T47D (cell line): ENCODE results near the gene CATSPERZ.
"Not testable (repeated sequence)": the region's sequence is repeated elsewhere in the genome, so short reads cannot be mapped to it uniquely, and the experiment has no call there.

Source experiments
- DNase-seq, 2 experiments: peaks; one replicate each; pipeline versions ENCODE4 v3.0.0 to v3.0.0-alpha.2; 2011 to 2012; ENCODE audit warnings: low read depth in 1 of 2, low spot score in 1 of 2
- JUND ChIP-seq: IDR thresholded peaks from 2 replicates; pipeline ENCODE4 v1.6.1; 2012; ENCODE audit warnings: low read depth
- in situ Hi-C: cut with HindIII; loops from 2 replicates; pipeline ENCODE4 v1.10.0; 2016; ENCODE audit warnings: low sequenced_read_pairs, low pct_unique_long_range_greater_than_20kb

CATSPERZ gene

DNA sequence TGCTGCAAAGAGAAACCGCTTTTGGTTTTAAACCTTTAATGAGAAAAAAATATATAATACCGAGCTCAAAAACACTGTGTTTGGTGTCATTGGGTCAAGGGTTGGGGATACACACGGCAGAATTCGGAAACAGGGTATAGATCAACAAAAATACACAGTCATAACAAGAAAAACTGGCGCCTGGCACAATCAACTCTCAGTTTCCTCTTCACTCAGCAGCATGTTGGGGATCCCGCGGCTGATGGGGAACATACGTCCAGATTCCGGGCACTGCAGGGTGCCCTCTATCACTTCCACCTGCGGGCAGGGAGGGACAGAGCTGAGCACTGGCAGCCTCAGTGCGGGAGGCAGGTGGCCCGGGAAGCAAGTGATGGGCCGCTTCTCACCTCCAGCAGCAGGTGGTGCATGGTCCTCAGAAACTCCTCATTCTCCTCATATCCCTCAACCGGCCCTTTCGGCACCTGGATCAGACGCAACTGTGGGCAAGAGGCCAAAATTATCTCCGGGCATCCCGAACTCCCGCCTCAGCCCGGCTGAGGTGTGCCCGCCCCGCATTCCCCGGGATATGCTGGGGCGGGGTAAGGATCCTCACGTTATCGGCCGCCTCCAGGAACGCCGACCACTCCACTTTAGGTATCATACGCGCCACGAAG lies 16.6 kb downstream of the CATSPERZ start:
- TF ChIP-seq JUND = no peak
- in situ Hi-C loops = no loop called here
- peak in 1 of 2 experiments; percentile 82 for DNase-seq

DNA sequence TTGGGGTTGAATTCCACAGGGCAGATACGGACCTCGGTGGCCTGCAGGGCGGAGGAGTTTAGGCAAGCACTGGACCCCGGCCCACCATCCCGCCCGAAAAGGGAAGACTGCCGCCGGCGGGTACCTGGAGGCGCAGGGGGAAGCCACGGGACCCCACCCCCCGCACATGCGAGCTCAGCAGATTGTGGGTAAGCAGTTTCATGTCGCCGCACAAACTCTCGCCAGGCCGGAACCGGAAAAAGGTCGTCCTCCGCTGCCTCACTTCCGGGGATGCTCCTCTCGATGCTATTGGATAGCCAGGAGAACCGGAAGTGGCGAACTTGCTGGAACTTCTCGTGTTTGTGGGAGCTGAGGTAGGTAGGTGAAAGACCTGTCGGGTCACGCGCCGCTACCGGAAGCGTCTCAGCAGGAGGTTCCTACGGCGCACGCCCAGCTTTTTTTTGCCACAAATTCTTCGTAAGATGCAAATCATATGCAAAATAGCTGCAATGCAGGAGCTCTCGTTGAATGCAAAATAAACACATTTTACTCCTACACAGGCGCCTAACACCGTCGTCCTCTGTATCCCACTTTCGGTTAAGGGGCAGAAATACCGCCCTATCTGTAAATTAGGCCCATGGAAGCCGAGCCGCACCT lies 17.3 kb downstream of the CATSPERZ start, which contains the start of gene TRMT112:
Gene TRMT112 (minus strand): TSS at position 235 of the 636 bp plus-strand sequence. CDS start 33 bp downstream, at position 202.
- TF ChIP-seq JUND = no peak
- in situ Hi-C loops = no loop called here
- DNase-seq = peak; percentile 94 to 100

- peak; percentile 96 to 99 for DNase-seq
- TF ChIP-seq JUND = no peak
- in situ Hi-C loops = no loop called here
Observed at GRCh38 chr11:64317961-64318765, 18.0 kb downstream of the CATSPERZ start, which contains the start of gene PRDX5. PRDX5 (plus strand) TSS chr11:64318121; CDS start chr11:64318216, 95 bp downstream.

DNA sequence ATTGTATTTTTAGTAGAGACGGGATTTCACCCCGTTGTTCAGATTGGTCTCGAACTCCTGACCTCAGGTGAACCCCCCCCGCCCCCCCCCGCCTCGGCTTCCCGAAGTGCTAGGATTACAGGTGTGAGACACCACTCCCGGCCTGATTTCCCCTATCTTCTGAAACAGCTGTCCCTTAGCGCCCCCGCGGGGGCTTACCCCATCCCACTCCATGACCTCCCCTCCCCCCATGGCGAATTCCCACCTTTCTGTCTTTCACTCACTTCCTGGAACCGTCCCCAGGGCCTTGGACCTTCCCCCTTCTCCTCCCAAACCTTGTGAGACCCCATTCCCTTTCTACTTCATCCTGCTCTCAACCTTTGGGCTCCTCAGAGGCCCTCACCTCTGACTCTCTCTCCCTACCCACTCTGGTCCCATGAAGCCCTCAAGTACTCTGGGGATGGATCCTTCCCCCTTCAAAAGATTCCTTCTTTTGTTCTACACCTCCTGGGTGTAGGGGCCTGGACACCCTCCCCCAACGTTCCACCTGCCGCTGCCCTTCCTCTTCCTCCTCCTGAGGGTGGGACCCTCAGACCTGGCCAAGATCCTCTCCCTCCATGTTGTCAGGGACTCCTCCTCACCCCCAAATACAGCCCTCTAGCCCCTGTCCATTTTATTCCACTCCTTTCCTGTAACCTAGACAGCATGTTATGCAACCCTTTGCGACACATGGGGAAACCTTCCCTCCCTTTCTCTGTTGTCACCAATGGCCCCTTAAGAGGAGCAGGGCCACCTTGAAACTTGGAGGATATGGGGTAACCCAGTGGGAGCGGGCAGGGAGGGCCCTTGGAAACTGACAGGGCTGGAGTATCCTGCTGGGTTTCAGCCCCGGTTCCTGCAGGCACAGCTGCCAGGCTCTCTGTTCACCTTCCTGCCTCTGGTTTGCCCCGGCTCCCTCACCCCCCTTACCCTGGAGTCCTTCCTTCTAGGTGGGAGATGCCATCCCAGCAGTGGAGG lies 18.9 kb downstream of the CATSPERZ start:
- no peak for DNase-seq
- TF ChIP-seq JUND = no peak
- in situ Hi-C loops = no loop called here

GRCh38 chr11:64320556-64320955 lies 20.4 kb downstream of the CATSPERZ start:
- in situ Hi-C loops = no loop called here
- no peak for TF ChIP-seq JUND
- no peak for DNase-seq

- in situ Hi-C loops = no loop called here
- DNase-seq = no peak
- no peak for TF ChIP-seq JUND
Observed at GRCh38 chr11:64321026-64321425, 20.9 kb downstream of the CATSPERZ start.

GRCh38 chr11:64321533-64321932 lies 21.4 kb downstream of the CATSPERZ start:
- no peak for DNase-seq
- in situ Hi-C loops = no loop called here
- no peak for TF ChIP-seq JUND

GRCh38 chr11:64322925-64323260 lies 22.7 kb downstream of the CATSPERZ start:
- in situ Hi-C loops = no loop called here
- DNase-seq = no peak
- TF ChIP-seq JUND = no peak

GRCh38 chr11:64323373-64323772 lies 23.2 kb downstream of the CATSPERZ start:
- in situ Hi-C loops = no loop called here
- no peak for TF ChIP-seq JUND
- no peak for DNase-seq

DNA sequence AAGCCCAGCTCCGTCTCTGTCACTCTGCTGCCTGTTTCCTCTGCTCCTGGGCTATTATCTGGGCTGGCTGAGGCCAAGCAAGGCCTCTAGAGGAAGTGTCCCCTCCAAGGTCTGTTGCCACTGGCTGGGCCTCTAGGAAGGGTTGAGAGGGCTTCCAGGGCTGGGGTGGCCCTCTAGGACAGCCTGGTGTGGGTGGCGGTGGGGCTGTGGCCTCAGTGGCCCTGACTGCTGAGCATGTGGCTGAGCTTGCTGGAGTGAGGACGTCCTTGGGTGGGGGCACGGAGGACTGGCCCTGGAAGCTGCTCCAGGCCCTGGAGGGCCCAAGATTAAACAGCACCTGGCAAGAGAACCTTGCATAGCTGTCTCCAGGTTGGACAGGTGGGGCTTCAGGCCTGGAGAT lies 23.8 kb downstream of the CATSPERZ start:
- in situ Hi-C loops = not testable (repeated sequence)

GRCh38 chr11:64324692-64325469 lies 24.7 kb downstream of the CATSPERZ start:
- TF ChIP-seq JUND = no peak
- DNase-seq = no peak
- in situ Hi-C loops = no loop called here

More for the DNA sequence above, 23.8 kb downstream of the CATSPERZ start:
- not testable (repeated sequence) for DNase-seq
